Measurements from ENCODE around the gene SPTY2D1.

GRCh38 chr11:18657673-18658072 is 23.5 kb upstream of the SPTY2D1 start:
- TF ChIP-seq EZH2phosphoT487 (IDR thresholded peaks at IDR 0.05; ENCODE audit: borderline replicate concordance, low read depth) = no peak
- TF ChIP-seq SMC3 (IDR thresholded peaks at IDR 0.05; ENCODE audit: low read depth, low read length) = no peak
- no peak for TF ChIP-seq NRF1 (IDR thresholded peaks at IDR 0.05; ENCODE audit: low read depth, low read length)
- no peak for TF ChIP-seq CTCF (IDR thresholded peaks at IDR 0.05)
- TF ChIP-seq EP300 (IDR thresholded peaks at IDR 0.05; ENCODE audit: borderline replicate concordance in 1 of 2, low read depth in 1 of 2, low read length in 1 of 2) = no peak
- no peak for TF ChIP-seq IRF3 (IDR thresholded peaks at IDR 0.05; ENCODE audit: low read depth, low read length)
- TF ChIP-seq YY1 (IDR thresholded peaks at IDR 0.05; ENCODE audit: low read depth) = no peak
- TF ChIP-seq GABPA (IDR thresholded peaks at IDR 0.05; ENCODE audit: low read depth) = no peak
- TF ChIP-seq POLR2AphosphoS5 (IDR thresholded peaks at IDR 0.05; ENCODE audit: low read depth, low read length) = no peak
- TF ChIP-seq MXI1 (IDR thresholded peaks at IDR 0.05; ENCODE audit: low read depth, low read length) = no peak
- TF ChIP-seq TAF1 (IDR thresholded peaks at IDR 0.05; ENCODE audit: borderline replicate concordance, low read depth, low read length) = no peak

Measured in SK-N-SH (cell line).